ENCODE measurements around the gene KIAA0232.
"Not testable (repeated sequence)": the region's sequence is repeated elsewhere in the genome, so short reads cannot be mapped to it uniquely, and the experiment has no call there.

The KIAA0232 gene

GRCh38 chr4:6887591-6888371, 105.3 kb downstream of the KIAA0232 start:
- DNase-seq, result no peak

DNA sequence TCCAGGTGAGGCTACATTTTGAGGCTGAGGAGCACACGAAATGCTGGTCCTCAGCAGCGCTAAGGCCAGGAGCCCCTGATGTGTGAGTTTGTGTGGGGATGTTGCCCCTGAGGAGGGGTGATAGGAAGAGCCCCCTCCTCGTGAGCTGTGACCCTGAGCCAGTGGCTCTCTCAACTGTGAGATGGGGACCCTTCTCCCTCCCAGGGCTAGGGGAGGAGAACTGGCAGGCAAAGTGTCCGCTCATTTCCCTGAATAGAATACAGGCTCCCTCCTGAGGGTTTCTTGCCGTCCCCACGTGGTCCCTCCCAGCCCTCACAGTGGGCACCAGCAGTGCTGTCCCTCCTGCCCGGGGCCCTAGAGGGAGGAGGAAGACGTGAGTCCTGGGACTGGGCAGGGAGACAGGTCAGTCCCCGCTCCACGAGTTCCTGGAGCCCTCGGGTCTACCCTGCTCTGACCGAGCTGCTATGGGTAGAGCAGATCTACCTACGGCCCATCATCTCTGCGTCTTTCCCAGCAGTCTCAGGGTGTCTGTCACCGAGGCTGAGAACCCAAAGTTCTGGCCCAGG, 106.1 kb downstream of the KIAA0232 start:
- no peak for DNase-seq

DNA sequence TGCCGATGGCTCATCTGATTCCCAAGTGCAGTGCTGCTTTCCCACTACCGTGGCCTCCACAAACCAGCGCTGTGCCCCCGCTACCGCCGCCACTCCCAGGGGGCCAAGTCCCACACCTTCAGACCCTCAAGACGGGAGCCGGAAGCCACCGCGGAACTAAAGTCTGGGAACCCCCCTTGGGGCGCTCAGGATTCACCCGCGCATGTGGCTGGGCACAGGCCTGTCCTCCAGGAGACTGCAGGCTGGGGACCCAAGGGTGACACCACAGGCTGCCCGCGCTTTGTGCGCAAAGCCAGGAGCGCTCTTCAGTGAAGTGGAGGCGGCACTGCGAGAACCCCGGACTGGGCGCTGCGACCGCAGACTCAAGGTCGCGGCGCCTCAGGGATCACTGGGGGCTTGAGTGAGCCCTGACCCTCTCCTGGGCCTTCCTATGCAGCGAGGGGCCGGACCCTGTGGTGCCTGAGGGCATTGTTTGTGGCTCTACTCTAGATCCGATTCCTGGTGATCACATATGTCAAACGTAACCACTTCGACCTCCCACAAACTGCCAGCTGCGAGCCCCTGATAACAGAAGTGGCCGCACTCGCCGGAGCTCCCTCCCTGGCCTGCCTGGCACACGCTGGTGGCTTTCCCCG, 106.7 kb downstream of the KIAA0232 start:
- DNase-seq, result no peak

DNA sequence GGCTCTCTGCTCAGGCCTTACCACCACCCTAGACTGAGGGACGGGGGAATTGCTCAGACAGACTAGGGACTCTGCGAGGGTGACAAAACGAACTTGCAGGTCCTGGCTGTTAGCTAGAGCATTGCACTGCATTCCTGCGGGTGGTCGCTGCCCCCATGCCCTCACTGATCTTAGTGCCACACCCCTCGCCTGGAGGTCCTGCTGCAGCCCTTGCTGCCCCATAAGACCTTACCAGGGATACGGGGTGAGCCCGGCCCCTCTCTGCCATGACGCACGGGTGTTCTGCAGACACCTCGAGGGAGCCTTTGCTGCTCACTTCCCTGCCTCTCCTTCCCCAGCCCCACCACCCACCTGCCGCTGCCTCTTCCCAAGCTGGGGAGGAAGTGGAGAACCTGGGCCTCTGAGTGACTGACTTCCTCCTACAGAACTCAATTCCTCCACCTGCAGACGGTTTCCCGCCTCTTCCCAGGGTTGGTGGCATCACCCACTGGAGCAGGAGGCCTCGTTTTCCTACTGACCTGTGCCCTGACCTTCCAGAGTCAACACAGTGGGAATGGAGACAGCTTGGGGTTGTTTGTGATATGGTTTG, 107.3 kb downstream of the KIAA0232 start:
- DNase-seq, result no peak

GRCh38 chr4:6890358-6890757, 107.8 kb downstream of the KIAA0232 start:
- no peak for DNase-seq

DNA sequence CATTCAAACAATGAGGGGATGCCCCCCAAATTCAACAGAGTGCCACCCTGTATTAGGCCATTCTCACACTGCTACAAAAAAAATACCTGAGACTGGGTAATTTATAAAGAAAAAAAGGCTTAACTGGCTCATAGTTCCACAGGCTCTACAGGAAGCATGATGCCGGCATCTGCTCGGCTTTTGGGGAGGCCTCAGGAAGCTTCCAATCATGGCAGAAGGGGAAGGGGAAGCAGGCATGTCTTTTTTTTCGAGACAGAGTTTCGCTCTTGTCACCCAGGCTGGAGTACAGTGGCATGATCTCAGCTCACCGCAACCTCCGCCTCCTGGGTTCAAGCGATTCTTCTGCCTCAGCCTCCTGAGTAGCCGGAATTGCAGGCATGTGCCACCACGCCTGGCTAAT, 108.4 kb downstream of the KIAA0232 start:
- not testable (repeated sequence) for DNase-seq

- no peak for DNase-seq
Observed at GRCh38 chr4:6891436-6892170, 109.1 kb downstream of the KIAA0232 start.

DNA sequence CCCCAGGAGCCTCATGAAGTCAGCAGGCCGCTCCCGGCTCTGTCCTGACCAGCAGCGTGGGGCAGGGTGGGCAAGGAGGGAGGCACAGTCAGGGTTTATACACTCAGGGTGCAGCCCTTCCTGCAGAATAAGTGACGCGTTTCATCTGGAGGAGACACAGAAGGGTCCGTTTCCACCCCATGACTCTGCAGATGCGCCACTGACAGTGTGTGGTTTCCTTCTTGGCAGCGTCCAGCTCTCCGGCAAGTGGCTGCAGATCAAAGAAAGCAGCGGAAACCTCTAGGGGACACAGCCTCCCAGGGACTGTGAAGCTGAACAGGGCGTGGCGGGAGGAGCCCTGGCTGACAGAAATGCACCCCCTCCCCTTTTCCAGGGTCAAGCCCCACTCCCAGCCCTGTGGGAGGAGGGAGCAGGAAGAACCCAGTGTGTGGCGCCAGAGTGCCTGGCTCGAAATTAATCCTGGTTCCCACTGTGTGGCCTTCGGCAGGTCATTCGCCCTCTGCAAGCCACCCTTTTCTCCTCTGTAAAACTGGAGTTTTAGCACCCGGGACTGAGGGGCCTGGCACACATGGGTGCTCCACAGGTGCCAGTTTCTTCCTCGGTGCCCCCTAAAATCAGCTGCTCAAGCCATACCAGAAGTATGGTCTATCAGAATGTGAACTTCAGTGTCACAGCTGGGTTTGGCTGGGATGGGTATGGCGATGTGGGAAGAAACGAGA, 109.8 kb downstream of the KIAA0232 start:
- peak; percentile 45 for DNase-seq

GRCh38 chr4:6892909-6893202, 110.3 kb downstream of the KIAA0232 start:
- DNase-seq, result no peak

GRCh38 chr4:6893449-6894085, 111.0 kb downstream of the KIAA0232 start:
- DNase-seq, result no peak

GRCh38 chr4:6894086-6894478, 111.6 kb downstream of the KIAA0232 start:
- DNase-seq, result no peak

GRCh38 chr4:6894528-6895498, 112.3 kb downstream of the KIAA0232 start:
- DNase-seq, result no peak

GRCh38 chr4:6896035-6896434, 113.5 kb downstream of the KIAA0232 start:
- DNase-seq, result no peak

GRCh38 chr4:6898763-6899162, 116.2 kb downstream of the KIAA0232 start:
- no peak for DNase-seq

GRCh38 chr4:6900181-6900812, 117.8 kb downstream of the KIAA0232 start:
- no peak for DNase-seq

- DNase-seq, result no peak
Observed at GRCh38 chr4:6900956-6901355, 118.4 kb downstream of the KIAA0232 start.

- no peak for DNase-seq
Observed at GRCh38 chr4:6901669-6902317, 119.3 kb downstream of the KIAA0232 start.

GRCh38 chr4:6902318-6903042, 120.0 kb downstream of the KIAA0232 start:
- DNase-seq, result no peak
